Measurements from ENCODE around the gene IL1RAP. TPM values are rescaled to one million over a fixed set of nuclear protein-coding genes. Genes with fewer than 3 reads are reported as not detected.

Gene IL1RAP
- total RNA-seq, 4 donors from 2014 or later = 4.9 to 16.9 (median 10.8) TPM

DNA sequence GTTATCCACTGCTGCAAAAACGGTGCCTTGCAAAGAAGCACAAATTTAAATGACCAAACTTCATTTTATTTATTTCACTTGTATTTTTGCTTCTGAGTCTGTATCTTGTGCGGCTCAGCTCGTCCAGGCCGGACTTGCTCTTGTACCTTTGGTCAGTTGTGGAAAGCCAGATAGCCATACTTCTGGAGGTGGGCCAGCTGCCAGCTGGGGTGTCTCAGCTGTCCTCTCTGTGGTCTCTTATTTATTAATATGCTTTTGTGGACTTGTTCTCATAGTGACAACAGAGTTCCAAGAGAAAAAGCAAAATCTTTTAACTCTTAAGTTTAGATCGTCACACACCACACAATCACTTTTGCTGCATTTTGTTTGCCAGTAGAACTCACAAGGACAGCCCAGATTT lies 87.7 kb downstream of the IL1RAP start:
- H3K4me3 ChIP-seq (replicated peaks in 1 of 3) = no peak overlapping the region
- H3K9me3 ChIP-seq = no peaks in the 10 kb centered on the region
- no peak for TF ChIP-seq POLR2A (IDR thresholded peaks at IDR 0.05)
- TF ChIP-seq, protein P1, sequence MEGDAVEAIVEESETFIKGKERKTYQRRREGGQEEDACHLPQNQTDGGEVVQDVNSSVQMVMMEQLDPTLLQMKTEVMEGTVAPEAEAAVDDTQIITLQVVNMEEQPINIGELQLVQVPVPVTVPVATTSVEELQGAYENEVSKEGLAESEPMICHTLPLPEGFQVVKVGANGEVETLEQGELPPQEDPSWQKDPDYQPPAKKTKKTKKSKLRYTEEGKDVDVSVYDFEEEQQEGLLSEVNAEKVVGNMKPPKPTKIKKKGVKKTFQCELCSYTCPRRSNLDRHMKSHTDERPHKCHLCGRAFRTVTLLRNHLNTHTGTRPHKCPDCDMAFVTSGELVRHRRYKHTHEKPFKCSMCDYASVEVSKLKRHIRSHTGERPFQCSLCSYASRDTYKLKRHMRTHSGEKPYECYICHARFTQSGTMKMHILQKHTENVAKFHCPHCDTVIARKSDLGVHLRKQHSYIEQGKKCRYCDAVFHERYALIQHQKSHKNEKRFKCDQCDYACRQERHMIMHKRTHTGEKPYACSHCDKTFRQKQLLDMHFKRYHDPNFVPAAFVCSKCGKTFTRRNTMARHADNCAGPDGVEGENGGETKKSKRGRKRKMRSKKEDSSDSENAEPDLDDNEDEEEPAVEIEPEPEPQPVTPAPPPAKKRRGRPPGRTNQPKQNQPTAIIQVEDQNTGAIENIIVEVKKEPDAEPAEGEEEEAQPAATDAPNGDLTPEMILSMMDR (IDR thresholded peaks at IDR 0.05) = no peak
- intact Hi-C loops (cut with DNase I) = no loop called here
- DNase-seq = no peak
- 91 to 92% methylated on average over 5 of the region's 5 CpGs for WGBS, 2 donors
- no peaks in the 10 kb centered on the region for H3K36me3 ChIP-seq
- H3K4me1 ChIP-seq = peaks cover 4 to 9% of the 10 kb centered on the region in 2 donors
- H3K27me3 ChIP-seq = no peaks in the 10 kb centered on the region
- H3K27ac ChIP-seq = no peak overlapping the region

DNA sequence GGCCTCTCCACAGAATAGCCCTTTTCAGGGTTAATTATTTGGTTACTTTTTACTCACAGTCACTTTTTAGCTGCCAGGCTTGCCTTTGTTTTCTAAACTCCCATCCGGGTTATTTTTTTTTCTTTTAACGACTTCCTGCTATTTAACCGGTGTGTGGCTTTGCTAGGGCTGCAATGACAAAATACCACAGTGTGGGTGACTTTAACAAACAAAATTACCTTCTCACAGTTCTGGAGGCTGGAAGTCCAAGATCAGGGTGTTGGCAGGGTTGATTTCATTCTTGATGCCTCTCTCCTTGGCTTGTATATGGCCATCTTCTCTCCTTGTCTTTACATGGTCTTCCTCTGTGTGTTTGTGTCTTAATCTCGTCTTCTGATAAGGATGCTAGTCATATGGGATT lies 91.5 kb downstream of the IL1RAP start:
- no peaks in the 10 kb centered on the region for H3K4me1 ChIP-seq
- no peaks in the 10 kb centered on the region for H3K36me3 ChIP-seq
- no peak for DNase-seq
- no peaks in the 10 kb centered on the region for H3K9me3 ChIP-seq
- intact Hi-C loops (cut with DNase I) = no loop called here
- no peak overlapping the region for H3K4me3 ChIP-seq (replicated peaks in 1 of 3)
- no peak for TF ChIP-seq POLR2A (IDR thresholded peaks at IDR 0.05)
- TF ChIP-seq, protein P1 (IDR thresholded peaks at IDR 0.05) = no peak
- no peak overlapping the region for H3K27ac ChIP-seq
- 40 to 49% methylated on average over 4 of the region's 4 CpGs for WGBS, 2 donors
- H3K27me3 ChIP-seq = no peaks in the 10 kb centered on the region

DNA sequence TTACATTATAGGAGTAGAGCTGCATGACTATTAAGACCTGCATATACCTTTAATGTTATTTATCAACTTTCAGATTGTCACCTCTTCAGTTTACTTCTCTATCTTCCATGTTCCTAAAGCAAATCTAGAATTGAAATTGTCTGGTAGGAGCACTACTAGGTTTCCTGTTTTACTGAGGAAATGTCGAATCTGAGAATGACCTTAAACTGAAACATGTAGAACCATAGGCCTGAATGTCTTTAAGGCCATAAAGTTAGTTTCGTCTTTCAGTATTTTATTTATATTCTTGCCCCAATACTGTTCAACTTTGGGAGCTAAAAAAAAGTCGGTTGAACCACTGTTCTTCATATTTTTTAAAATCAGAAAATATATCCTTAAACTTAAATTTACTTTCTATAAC lies 92.7 kb downstream of the IL1RAP start:
- Histone ChIP-seq H3K4me1 (no peaks in the 10 kb centered on the region), H3K4me3 (replicated peaks in 1 of 3) (no peak overlapping the region), H3K27ac (no peak overlapping the region), H3K9me3 (no peaks in the 10 kb centered on the region), H3K27me3 (no peaks in the 10 kb centered on the region), H3K36me3 (no peaks in the 10 kb centered on the region)
- WGBS, 2 donors = 87 to 91% methylated on average over 3 of the region's 3 CpGs
- TF ChIP-seq, protein P1 (IDR thresholded peaks at IDR 0.05) = no peak
- TF ChIP-seq POLR2A (IDR thresholded peaks at IDR 0.05) = no peak
- no peak for DNase-seq
- intact Hi-C loops (cut with DNase I) = no loop called here

DNA sequence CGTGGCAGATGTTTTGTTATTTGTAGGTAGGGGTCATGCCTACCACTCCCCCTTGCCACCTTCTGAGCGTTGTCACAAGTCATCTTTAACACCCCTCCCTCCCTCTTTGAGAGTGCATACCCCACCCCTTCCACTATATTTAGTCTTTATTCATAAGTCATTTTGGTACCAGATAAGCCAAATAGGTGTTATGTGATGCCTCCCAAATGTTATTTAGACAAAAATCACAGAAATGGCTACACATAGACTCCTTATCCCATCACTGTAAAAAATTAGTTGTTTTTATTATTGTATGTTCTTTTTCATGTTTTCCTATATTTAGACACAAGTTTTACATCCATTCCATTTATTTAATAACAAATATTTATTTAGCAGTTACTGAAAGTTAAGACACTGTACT lies 93.1 kb downstream of the IL1RAP start:
- Histone ChIP-seq H3K36me3 (no peaks in the 10 kb centered on the region), H3K27me3 (no peaks in the 10 kb centered on the region), H3K4me3 (replicated peaks in 1 of 3) (no peak overlapping the region), H3K27ac (no peak overlapping the region), H3K4me1 (no peaks in the 10 kb centered on the region), H3K9me3 (no peaks in the 10 kb centered on the region)
- WGBS, 2 donors = 83 to 86% methylated on average over 2 of the region's 2 CpGs
- intact Hi-C loops (cut with DNase I) = no loop called here
- no peak for TF ChIP-seq POLR2A (IDR thresholded peaks at IDR 0.05)
- TF ChIP-seq, protein P1 (IDR thresholded peaks at IDR 0.05) = no peak
- no peak for DNase-seq

DNA sequence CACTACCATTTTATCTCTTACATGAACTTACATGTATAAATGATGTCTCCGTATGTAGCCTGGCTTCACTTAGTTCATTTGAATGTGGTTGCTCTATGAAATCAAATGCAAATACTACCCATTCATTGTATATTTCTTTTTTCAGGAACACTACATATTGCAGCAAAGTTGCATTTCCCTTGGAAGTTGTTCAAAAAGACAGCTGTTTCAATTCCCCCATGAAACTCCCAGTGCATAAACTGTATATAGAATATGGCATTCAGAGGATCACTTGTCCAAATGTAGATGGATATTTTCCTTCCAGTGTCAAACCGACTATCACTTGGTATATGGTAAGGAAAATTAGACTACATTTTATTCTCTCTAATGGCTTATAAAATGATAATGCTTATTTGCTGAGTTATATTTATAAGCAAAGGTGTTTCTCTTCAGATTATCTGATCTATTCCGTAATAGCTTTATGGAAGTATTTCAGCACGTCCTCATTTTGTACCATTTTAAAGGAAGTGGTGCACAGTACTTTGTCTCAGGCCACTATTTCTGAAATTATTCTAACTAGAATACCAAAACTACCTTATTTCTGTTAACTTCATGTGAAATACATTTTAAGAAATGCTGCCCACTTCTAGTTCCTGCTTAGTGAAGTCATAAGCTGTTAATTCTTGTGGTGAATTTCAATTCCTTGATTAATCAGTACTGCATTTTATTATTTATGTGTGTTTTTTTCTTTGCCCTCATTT lies 95.1 kb downstream of the IL1RAP start:
- no peak for DNase-seq
- Histone ChIP-seq H3K36me3 (no peaks in the 10 kb centered on the region), H3K4me3 (replicated peaks in 1 of 3) (no peak overlapping the region), H3K27me3 (no peaks in the 10 kb centered on the region), H3K4me1 (no peaks in the 10 kb centered on the region), H3K9me3 (no peaks in the 10 kb centered on the region), H3K27ac (no peak overlapping the region)
- TF ChIP-seq, protein P1 (IDR thresholded peaks at IDR 0.05) = no peak
- no peak for TF ChIP-seq POLR2A (IDR thresholded peaks at IDR 0.05)
- intact Hi-C loops (cut with DNase I) = no loop called here
- 94 to 95% methylated on average over 4 of the region's 4 CpGs for WGBS, 2 donors

All from thyroid gland (tissue), 4 donors.